Middle frontal gyrus (tissue), 1 donor: ENCODE data around the gene KLHL5.
"Not testable (repeated sequence)": the region's sequence is repeated elsewhere in the genome, so short reads cannot be mapped to it uniquely, and the experiment has no call there.

Experiments used
- DNase-seq: peaks from one replicate; pipeline ENCODE4 v3.0.0-alpha.2; 2015; ENCODE audit warnings: low spot score; ENCODE audit errors: extremely low spot score

KLHL5 gene

GRCh38 chr4:39062094-39062769 lies at the start of gene KLHL5:
Gene KLHL5 (plus strand): TSS chr4:39062232. CDS start chr4:39062653, 421 bp downstream.
- no peak for DNase-seq

DNA sequence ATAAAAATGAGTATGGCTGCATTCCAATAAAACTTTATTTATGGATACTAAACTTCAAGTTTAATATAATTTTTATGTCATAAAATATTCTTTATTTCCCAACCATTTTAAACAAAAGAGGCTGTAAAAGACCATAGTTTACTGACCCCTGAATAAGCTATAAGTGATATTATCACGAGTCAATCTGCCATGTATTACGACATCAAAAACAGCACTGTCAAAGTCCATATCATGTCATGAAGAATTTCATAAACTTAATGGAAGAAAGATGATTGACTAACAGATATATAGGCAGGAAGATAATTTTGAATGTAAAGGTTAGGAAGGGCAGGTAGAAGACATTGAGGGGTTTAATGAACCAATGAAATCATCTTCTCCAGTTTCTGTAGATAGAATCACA lies 48.0 kb upstream of the KLHL5 start:
- no peak for DNase-seq

- no peak for DNase-seq
Observed at GRCh38 chr4:39020130-39020529, 41.9 kb upstream of the KLHL5 start.

DNA sequence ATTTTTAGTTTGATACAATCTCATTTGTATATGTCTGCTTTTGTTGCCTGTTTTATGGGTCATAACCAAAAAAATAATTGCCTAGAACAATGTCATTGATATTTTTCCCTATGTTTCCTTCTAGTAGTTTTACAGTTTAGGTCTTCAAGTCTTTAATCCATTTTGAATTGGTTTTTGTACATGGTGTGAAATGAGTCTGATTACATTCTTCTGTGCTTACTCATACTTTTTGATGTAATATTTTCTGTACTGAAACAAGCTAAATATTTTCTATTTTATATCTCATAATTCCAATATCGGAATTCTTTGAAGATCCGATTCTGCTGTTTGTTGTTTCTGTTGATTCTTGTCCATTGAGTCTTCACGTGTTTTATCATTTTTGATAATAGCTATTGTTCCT lies 40.4 kb upstream of the KLHL5 start:
- no peak for DNase-seq

- DNase-seq, result no peak
Observed at GRCh38 chr4:39022241-39022640, 39.8 kb upstream of the KLHL5 start.

GRCh38 chr4:39023059-39023458 lies 39.0 kb upstream of the KLHL5 start:
- no peak for DNase-seq

- DNase-seq, result no peak
Observed at GRCh38 chr4:39024311-39024865, 37.6 kb upstream of the KLHL5 start.

- DNase-seq, result no peak
Observed at GRCh38 chr4:39025552-39026085, 36.4 kb upstream of the KLHL5 start.

GRCh38 chr4:39026096-39026495 lies 35.9 kb upstream of the KLHL5 start:
- DNase-seq, result no peak

DNA sequence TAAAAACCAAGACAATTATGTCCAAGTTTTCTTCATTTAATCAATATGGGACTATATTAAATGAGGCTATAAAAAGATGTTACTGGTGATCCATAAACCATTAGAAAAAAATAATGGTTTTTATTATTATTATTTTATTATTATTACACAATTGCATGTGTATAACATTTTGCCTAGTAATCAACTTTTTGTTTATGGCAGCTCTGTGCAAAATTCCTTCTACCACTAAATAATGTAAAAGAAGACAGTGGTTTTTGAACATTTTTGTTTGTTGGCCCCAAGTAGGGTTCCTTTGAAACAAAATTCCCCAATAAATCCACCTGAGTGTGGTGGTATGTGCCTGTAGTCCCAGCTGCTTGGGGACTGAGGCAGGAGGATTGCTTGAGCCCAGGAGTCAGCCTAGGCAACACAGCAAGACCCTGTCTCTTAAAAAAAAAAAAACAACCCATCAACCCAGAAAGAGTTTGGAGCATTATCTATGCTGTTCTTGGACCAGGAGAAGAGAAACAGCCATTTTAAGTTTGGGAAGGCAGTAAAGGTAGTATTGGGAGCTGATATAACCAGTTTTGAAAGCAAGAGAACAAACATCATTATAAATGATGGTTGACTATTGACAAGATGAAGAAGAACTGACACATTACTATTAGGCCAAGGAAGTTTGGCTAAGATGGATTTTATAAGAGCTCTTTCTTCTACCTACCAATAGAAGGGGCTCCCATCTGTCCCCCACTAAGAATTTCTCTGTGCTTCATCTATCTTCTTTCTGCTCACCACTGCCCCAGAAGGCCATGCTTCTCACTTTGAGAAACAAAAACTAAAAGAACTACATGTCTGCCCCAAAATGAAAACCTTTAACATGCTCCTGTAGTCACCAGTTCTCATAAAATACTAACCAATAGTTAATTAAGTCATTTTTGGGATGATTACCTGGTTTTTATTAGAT lies 32.0 kb upstream of the KLHL5 start:
- DNase-seq, result no peak

DNA sequence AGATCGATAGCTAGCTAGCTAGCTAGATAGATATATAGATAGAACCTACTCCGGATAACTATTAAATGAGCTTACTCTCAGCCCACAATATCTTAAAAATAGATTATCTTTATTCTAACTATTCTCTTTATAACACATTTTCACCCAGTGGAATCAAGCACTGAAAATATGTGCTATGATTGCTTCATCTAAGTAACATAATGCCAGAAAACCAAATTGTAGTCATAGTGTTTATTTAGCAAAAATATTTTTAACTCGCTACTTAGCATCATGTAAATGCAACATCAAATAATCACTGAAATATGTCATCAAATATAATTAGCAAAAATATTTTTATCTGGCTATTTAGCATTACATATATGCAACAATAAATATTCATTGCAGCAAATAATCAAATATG lies 31.3 kb upstream of the KLHL5 start:
- DNase-seq, result no peak

DNA sequence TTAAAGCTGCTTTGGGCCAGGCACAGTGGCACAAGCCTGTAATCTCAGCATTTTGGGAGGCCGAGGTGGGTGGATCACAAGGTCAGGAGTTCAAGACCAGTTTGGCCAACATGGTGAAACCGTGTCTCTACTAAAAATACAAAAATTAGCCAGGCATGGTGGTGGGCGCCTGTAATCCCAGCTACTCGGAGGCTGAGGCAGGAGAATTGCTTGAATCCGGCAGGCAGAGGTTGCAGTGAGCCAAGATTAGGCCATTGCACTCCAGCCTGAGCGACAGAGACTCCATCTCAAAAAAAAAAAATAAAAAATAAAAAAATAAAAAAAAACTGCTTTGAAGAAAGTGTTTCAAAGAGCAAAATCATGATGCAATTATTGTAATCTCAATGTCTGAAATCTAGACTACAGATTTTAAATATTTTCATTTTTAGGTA lies 30.4 kb upstream of the KLHL5 start:
- DNase-seq, result not testable (repeated sequence)

GRCh38 chr4:39032218-39033085 lies 29.6 kb upstream of the KLHL5 start, which contains the start of gene TMEM156:
Gene TMEM156 (minus strand): TSS chr4:39032409. CDS start chr4:39032313, 96 bp downstream.
- no peak for DNase-seq

DNA sequence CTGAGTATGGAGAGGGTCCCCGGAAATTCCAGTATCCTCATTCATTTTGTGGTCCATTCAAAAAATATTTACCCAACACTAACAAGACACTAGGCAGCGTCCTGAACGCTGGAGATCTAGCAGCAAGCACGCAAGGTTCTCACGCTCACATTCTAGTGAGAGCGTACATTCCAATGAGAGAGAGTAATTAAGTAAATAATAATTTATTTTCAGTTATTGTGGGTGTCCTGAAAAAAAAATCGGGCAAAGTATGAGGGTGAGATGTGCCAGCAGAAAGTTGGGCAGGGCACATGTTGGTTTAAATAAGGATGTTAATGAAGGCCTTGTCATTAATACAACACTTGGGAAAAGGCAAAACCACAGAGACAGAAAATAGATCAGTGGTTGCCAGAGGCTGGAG lies 25.9 kb upstream of the KLHL5 start:
- DNase-seq, result no peak

GRCh38 chr4:39037491-39037825 lies 24.6 kb upstream of the KLHL5 start:
- DNase-seq, result no peak

- DNase-seq, result no peak
Observed at GRCh38 chr4:39037941-39038340, 24.1 kb upstream of the KLHL5 start.

DNA sequence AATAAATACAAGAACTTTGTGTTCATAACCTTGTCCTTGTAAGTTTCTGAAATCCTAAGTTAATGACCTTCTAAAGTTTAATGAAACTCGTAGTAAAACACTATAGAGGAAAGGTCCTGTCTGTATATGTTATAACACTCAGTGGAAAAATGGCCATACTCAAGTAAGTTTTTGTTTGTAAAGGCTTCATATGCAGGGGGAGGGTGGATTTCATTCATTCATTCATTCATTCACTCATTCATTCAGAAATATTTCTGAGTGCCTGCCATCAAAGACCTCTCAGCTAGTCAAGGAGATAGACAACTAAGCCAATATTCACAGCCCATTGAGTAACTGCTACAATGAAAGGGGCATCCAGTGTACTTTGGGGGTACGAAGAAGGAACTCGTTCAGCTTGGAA lies 22.9 kb upstream of the KLHL5 start:
- no peak for DNase-seq

DNA sequence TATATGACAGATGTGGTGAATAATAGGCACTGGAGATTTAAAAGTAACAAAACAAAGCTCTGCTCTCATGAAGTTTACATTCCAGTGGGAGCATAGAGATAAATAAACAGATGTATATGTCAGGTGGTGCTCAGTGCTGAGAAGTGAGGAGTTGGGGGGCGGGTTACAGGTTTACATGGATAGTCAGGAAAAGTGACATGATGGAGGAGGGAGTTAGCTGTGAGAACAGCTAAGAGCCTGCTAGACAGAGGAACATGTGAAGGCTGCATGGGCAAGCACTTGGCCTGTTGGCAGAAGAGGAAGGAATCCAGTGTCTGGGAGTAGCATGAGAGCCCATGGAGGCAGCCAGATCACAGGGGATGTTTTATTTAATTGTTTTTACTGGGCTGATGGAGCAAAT lies 19.7 kb upstream of the KLHL5 start:
- no peak for DNase-seq

DNA sequence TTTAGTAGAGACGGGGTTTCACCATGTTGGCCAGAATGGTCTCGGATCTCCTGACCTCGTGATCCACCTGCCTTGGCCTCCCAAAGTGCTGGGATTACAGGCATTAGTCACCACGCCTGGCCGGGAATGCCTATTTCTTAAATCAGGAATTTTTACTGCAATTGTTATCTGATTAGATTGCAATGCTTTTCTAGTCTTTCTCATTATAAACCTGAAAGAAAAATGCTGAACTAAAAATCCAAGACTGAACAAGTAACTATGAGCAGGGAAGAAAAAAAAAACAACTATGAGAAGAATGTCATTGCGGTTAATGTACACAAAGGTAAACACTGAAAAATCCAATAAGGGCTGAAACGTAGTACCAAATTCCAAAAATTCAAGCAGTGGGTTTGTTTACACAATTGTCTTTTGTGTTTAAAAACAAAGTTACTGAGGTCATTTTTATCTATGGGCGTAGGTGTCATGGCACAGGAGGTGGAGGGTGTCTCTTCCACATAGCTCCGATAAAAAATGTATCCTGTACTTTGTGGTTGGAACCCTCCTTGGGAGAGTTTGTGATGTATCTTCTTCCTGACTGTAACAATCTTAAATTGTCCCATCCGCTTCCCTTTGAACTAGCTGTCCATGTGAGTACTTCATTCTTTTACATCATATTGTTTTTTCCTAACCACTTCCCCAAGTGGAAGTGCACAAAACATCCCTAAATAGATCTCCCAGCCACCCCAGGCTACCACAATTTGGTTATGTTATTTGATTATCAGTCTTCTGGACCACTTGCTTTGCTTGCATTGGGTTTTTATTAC lies 18.8 kb upstream of the KLHL5 start:
- no peak for DNase-seq

GRCh38 chr4:39043861-39044363 lies 18.1 kb upstream of the KLHL5 start:
- DNase-seq, result no peak
